Measurements from ENCODE around the gene MYO16. TPM values are rescaled to one million over a fixed set of nuclear protein-coding genes. Genes with fewer than 3 reads are reported as not detected.
"Not testable (repeated sequence)": the region's sequence is repeated elsewhere in the genome, so short reads cannot be mapped to it uniquely, and the experiment has no call there.

The MYO16 gene
- total RNA-seq, 2 donors from 2014 or later, result 0.42 TPM; not detected in 1

GRCh38 chr13:108781312-108781711 lies 151.9 kb downstream of the MYO16 start:
- no peak overlapping the region for H3K4me3 ChIP-seq
- DNase-seq (ENCODE audit: low spot score) (no peak), ATAC-seq (ENCODE audit: insufficient number of reproducible peaks, low FRiP score, low read depth) (no peak)
- H3K36me3 ChIP-seq, result no peaks in the 10 kb centered on the region
- H3K4me1 ChIP-seq (ENCODE audit: control insufficient read depth in 1 of 2, low read depth in 2 of 2), result no peaks in the 10 kb centered on the region
- H3K27me3 ChIP-seq (replicated peaks; ENCODE audit: insufficient read depth), result no peaks in the 10 kb centered on the region
- H3K9me3 ChIP-seq, result no peaks in the 10 kb centered on the region
- no peak overlapping the region for H3K27ac ChIP-seq
- TF ChIP-seq, protein P1, sequence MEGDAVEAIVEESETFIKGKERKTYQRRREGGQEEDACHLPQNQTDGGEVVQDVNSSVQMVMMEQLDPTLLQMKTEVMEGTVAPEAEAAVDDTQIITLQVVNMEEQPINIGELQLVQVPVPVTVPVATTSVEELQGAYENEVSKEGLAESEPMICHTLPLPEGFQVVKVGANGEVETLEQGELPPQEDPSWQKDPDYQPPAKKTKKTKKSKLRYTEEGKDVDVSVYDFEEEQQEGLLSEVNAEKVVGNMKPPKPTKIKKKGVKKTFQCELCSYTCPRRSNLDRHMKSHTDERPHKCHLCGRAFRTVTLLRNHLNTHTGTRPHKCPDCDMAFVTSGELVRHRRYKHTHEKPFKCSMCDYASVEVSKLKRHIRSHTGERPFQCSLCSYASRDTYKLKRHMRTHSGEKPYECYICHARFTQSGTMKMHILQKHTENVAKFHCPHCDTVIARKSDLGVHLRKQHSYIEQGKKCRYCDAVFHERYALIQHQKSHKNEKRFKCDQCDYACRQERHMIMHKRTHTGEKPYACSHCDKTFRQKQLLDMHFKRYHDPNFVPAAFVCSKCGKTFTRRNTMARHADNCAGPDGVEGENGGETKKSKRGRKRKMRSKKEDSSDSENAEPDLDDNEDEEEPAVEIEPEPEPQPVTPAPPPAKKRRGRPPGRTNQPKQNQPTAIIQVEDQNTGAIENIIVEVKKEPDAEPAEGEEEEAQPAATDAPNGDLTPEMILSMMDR (IDR thresholded peaks at IDR 0.05), result no peak

- H3K27ac ChIP-seq; H3K4me3 ChIP-seq; DNase-seq (ENCODE audit: low spot score); H3K27me3 ChIP-seq (replicated peaks; ENCODE audit: insufficient read depth); H3K36me3 ChIP-seq; H3K4me1 ChIP-seq (ENCODE audit: control insufficient read depth in 1 of 2, low read depth in 2 of 2); H3K9me3 ChIP-seq; ATAC-seq (ENCODE audit: insufficient number of reproducible peaks, low FRiP score, low read depth): not testable (repeated sequence)
These were observed 153.1 kb downstream of the MYO16 start for GRCh38 chr13:108782480-108782879.

- H3K27ac ChIP-seq, result no peak overlapping the region
- DNase-seq (ENCODE audit: low spot score), result no peak
- no peaks in the 10 kb centered on the region for H3K4me1 ChIP-seq (ENCODE audit: control insufficient read depth in 1 of 2, low read depth in 2 of 2)
- TF ChIP-seq, protein P1 (IDR thresholded peaks at IDR 0.05), result no peak
- no peaks in the 10 kb centered on the region for H3K9me3 ChIP-seq
- no peak for ATAC-seq (ENCODE audit: insufficient number of reproducible peaks, low FRiP score, low read depth)
- H3K4me3 ChIP-seq, result no peak overlapping the region
- H3K36me3 ChIP-seq, result no peaks in the 10 kb centered on the region
- no peaks in the 10 kb centered on the region for H3K27me3 ChIP-seq (replicated peaks; ENCODE audit: insufficient read depth)
These were observed 156.4 kb downstream of the MYO16 start for GRCh38 chr13:108785844-108786243.

- Histone ChIP-seq H3K4me1 (ENCODE audit: control insufficient read depth in 1 of 2, low read depth in 2 of 2) (no peaks in the 10 kb centered on the region), H3K27me3 (replicated peaks; ENCODE audit: insufficient read depth) (no peaks in the 10 kb centered on the region), H3K27ac (no peak overlapping the region), H3K4me3 (no peak overlapping the region), H3K9me3 (no peaks in the 10 kb centered on the region), H3K36me3 (no peaks in the 10 kb centered on the region)
- DNase-seq (ENCODE audit: low spot score), result no peak
- TF ChIP-seq, protein P1 (IDR thresholded peaks at IDR 0.05), result no peak
- ATAC-seq (ENCODE audit: insufficient number of reproducible peaks, low FRiP score, low read depth), result no peak
These were observed 157.2 kb downstream of the MYO16 start for GRCh38 chr13:108786456-108787200.

- no peak for ATAC-seq (ENCODE audit: insufficient number of reproducible peaks, low FRiP score, low read depth)
- H3K27me3 ChIP-seq (replicated peaks; ENCODE audit: insufficient read depth), result no peaks in the 10 kb centered on the region
- TF ChIP-seq, protein P1 (IDR thresholded peaks at IDR 0.05), result no peak
These were observed 158.4 kb downstream of the MYO16 start for GRCh38 chr13:108787700-108788414.

More at GRCh38 chr13:108787700-108788414, 158.4 kb downstream of the MYO16 start:
- H3K4me1 ChIP-seq (ENCODE audit: control insufficient read depth in 1 of 2, low read depth in 2 of 2), result no peaks in the 10 kb centered on the region
- no peak overlapping the region for H3K4me3 ChIP-seq
- DNase-seq (ENCODE audit: low spot score), result no peak
- no peaks in the 10 kb centered on the region for H3K9me3 ChIP-seq
- no peaks in the 10 kb centered on the region for H3K36me3 ChIP-seq
- no peak overlapping the region for H3K27ac ChIP-seq

All from thoracic aorta (tissue), 2 donors.